CD4-positive, alpha-beta memory T cell (primary cell): ENCODE results near the gene HS3ST5. TPM values are rescaled to one million over a fixed set of nuclear protein-coding genes. Genes with fewer than 3 reads are reported as not detected.

ENCODE experiments used
- CTCF ChIA-PET: fragments of 350-600 bp; sonication (Branson Sonifier 250); formaldehyde crosslinking; loops from one replicate; lab custom pipeline; 2021; ENCODE audit warnings: inconsistent platforms; ENCODE audit not compliant: partially characterized antibody; lab: Charles Lee
- POLR2A ChIA-PET: fragments of 350-600 bp; sonication (Branson Sonifier 250); formaldehyde crosslinking; loops from one replicate; lab custom pipeline; 2021; ENCODE audit not compliant: partially characterized antibody; lab: Charles Lee
- DNase-seq, 5 donors: peaks; one replicate each; pipeline versions ENCODE4 v3.0.0 to v3.0.0-alpha.2; 2020 to 2022; ENCODE audit warnings: mixed read lengths in 1 of 5
- H3K27ac ChIP-seq: one replicate; pipeline ENCODE4 v1.7.0; 2013; ENCODE audit warnings: low read depth, low read length
- H3K27me3 ChIP-seq: 2 replicates; pipeline ENCODE4 v1.7.0; 2013; ENCODE audit warnings: mild to moderate bottlenecking, low read length, moderate library complexity; ENCODE audit not compliant: insufficient read depth
- H3K36me3 ChIP-seq: 2 replicates; pipeline ENCODE4 v1.7.0; 2013; ENCODE audit warnings: mild to moderate bottlenecking, low read length, moderate library complexity; ENCODE audit not compliant: insufficient read depth
- H3K4me1 ChIP-seq: 2 replicates; pipeline ENCODE4 v1.7.0; 2013; ENCODE audit warnings: mild to moderate bottlenecking, low read length, moderate library complexity; ENCODE audit not compliant: insufficient read depth
- H3K4me3 ChIP-seq, 2 donors: one replicate each; pipeline ENCODE4 v1.7.0; 2013; ENCODE audit warnings: low read length in 2 of 2, mild to moderate bottlenecking in 1 of 2
- H3K9me3 ChIP-seq, 2 donors: one replicate each; pipeline ENCODE4 v1.7.0; 2013; ENCODE audit warnings: low read length in 2 of 2, control low read depth in 1 of 2; ENCODE audit not compliant: control insufficient read depth in 1 of 2
- H3K27ac Mint-ChIP-seq, 7 donors: one replicate each; pipeline ENCODE4 v1.8.0; 2020 to 2021; ENCODE audit warnings: mixed read lengths in 7 of 7, mild to moderate bottlenecking in 6 of 7, inconsistent platforms in 3 of 7, moderate library complexity in 3 of 7
- H3K27me3 Mint-ChIP-seq, 2 donors: one replicate each; pipeline ENCODE4 v1.8.0; 2020 to 2021; ENCODE audit warnings: mixed read lengths in 2 of 2
- H3K36me3 Mint-ChIP-seq, 2 donors: one replicate each; pipeline ENCODE4 v1.8.0; 2020 to 2021; ENCODE audit warnings: mixed read lengths in 2 of 2, inconsistent platforms in 1 of 2, mild to moderate bottlenecking in 1 of 2
- H3K4me1 Mint-ChIP-seq, 4 donors: one replicate each; pipeline ENCODE4 v1.8.0; 2020 to 2021; ENCODE audit warnings: mixed read lengths in 4 of 4, mild to moderate bottlenecking in 1 of 4
- H3K4me3 Mint-ChIP-seq, 8 donors: one replicate each; pipeline ENCODE4 v1.8.0; 2020 to 2021; ENCODE audit warnings: mixed read lengths in 8 of 8, mild to moderate bottlenecking in 7 of 8, moderate library complexity in 6 of 8, inconsistent platforms in 3 of 8
- H3K9me3 Mint-ChIP-seq, 8 donors: one replicate each; pipeline ENCODE4 v1.8.0; 2020 to 2021; ENCODE audit warnings: mixed read lengths in 8 of 8, mild to moderate bottlenecking in 5 of 8, inconsistent platforms in 3 of 8, moderate library complexity in 1 of 8
- intact Hi-C: fragments of 100-400 bp; cut with micrococcal nuclease; formaldehyde crosslinking; loops from one replicate; pipeline ENCODE4 v1.15.1; 2023
- polyA plus RNA-seq, 2 donors: library from polyadenylated mRNA; unstranded; fragments of 300-500 nt; fragmentation: Illumina TruSeq; gene quantifications; one replicate each; pipeline ENCODE4 v1.2.3, GENCODE V29; 2021
- total RNA-seq, 2 experiments: library from RNA; stranded (reverse); gene quantifications; one replicate each; pipeline ENCODE4 v1.2.3, GENCODE V29; 2021

The HS3ST5 gene
- total and polyA plus RNA-seq, 4 experiments from 2014 or later, result not detected

- no peaks in the 10 kb centered on the region for H3K36me3 ChIP-seq
- POLR2A ChIA-PET, result no interaction called here
- H3K27ac ChIP-seq, result no peak overlapping the region
- DNase-seq, result no peak
- CTCF ChIA-PET, result no interaction called here
- no peak overlapping the region for H3K4me3 Mint-ChIP-seq
- H3K9me3 Mint-ChIP-seq, result peaks cover 0 to 3% (median 1%) of the 10 kb centered on the region in 8 donors
- no peaks in the 10 kb centered on the region for H3K4me1 Mint-ChIP-seq
- no peak overlapping the region for H3K27ac Mint-ChIP-seq
- H3K4me1 ChIP-seq, result no peaks in the 10 kb centered on the region
- no peaks in the 10 kb centered on the region for H3K36me3 Mint-ChIP-seq
- no peaks in the 10 kb centered on the region for H3K9me3 ChIP-seq
- no peak overlapping the region for H3K4me3 ChIP-seq
- peaks cover 2 to 12% of the 10 kb centered on the region in 2 donors for H3K27me3 Mint-ChIP-seq
- no peaks in the 10 kb centered on the region for H3K27me3 ChIP-seq
- intact Hi-C loops, result no loop called here
Measured at GRCh38 chr6:114140416-114140815, 202.4 kb downstream of the HS3ST5 start.

GRCh38 chr6:114138577-114139248 lies 204.1 kb downstream of the HS3ST5 start:
- CTCF ChIA-PET, result no interaction called here

GRCh38 chr6:114135363-114135971 lies 207.4 kb downstream of the HS3ST5 start:
- H3K27me3 Mint-ChIP-seq, result peaks cover 9% of the 10 kb centered on the region in 2 donors

More at GRCh38 chr6:114138577-114139248, 204.1 kb downstream of the HS3ST5 start:
- intact Hi-C loops, result no loop called here
- H3K4me1 ChIP-seq, result no peaks in the 10 kb centered on the region
- no peak overlapping the region for H3K27ac ChIP-seq
- Mint-ChIP-seq H3K36me3 (no peaks in the 10 kb centered on the region), H3K27me3 (peaks cover 4 to 10% of the 10 kb centered on the region in 2 donors), H3K4me3 (no peak overlapping the region), H3K9me3 (peaks cover 0 to 3% (median 0%) of the 10 kb centered on the region in 8 donors), H3K27ac (no peak overlapping the region), H3K4me1 (no peaks in the 10 kb centered on the region)
- no peaks in the 10 kb centered on the region for H3K27me3 ChIP-seq
- DNase-seq, result no peak
- POLR2A ChIA-PET, result no interaction called here
- no peaks in the 10 kb centered on the region for H3K9me3 ChIP-seq
- H3K4me3 ChIP-seq, result no peak overlapping the region
- no peaks in the 10 kb centered on the region for H3K36me3 ChIP-seq

GRCh38 chr6:114133816-114134215 lies 209.0 kb downstream of the HS3ST5 start:
- H3K36me3 Mint-ChIP-seq, result no peaks in the 10 kb centered on the region
- ChIA-PET CTCF (no interaction called here), POLR2A (no interaction called here)
- H3K27ac ChIP-seq, result no peak overlapping the region
- H3K4me1 ChIP-seq, result no peaks in the 10 kb centered on the region
- DNase-seq, result no peak
- H3K9me3 ChIP-seq, result no peaks in the 10 kb centered on the region
- no peaks in the 10 kb centered on the region for H3K9me3 Mint-ChIP-seq
- no peak overlapping the region for H3K4me3 ChIP-seq
- H3K27ac Mint-ChIP-seq, result peak overlapping the region in 1 of 7 donors; percentile 32
- peaks cover 8 to 9% of the 10 kb centered on the region in 2 donors for H3K27me3 Mint-ChIP-seq
- no peaks in the 10 kb centered on the region for H3K36me3 ChIP-seq
- no peaks in the 10 kb centered on the region for H3K27me3 ChIP-seq
- intact Hi-C loops, result no loop called here
- no peak overlapping the region for H3K4me3 Mint-ChIP-seq
- H3K4me1 Mint-ChIP-seq, result no peaks in the 10 kb centered on the region

More at GRCh38 chr6:114135363-114135971, 207.4 kb downstream of the HS3ST5 start:
- H3K9me3 Mint-ChIP-seq, result peaks cover 0 to 3% (median 0%) of the 10 kb centered on the region in 8 donors
- no peaks in the 10 kb centered on the region for H3K36me3 Mint-ChIP-seq
- Histone ChIP-seq H3K27ac (no peak overlapping the region), H3K4me1 (no peaks in the 10 kb centered on the region), H3K36me3 (no peaks in the 10 kb centered on the region), H3K27me3 (no peaks in the 10 kb centered on the region), H3K9me3 (no peaks in the 10 kb centered on the region), H3K4me3 (no peak overlapping the region)
- no peak overlapping the region for H3K27ac Mint-ChIP-seq
- ChIA-PET POLR2A (no interaction called here), CTCF (no interaction called here)
- no peak for DNase-seq
- no peaks in the 10 kb centered on the region for H3K4me1 Mint-ChIP-seq
- intact Hi-C loops, result no loop called here
- H3K4me3 Mint-ChIP-seq, result no peak overlapping the region

GRCh38 chr6:114131945-114132344 lies 210.9 kb downstream of the HS3ST5 start:
- no peaks in the 10 kb centered on the region for H3K27me3 ChIP-seq
- DNase-seq, result no peak
- Mint-ChIP-seq H3K4me1 (no peaks in the 10 kb centered on the region), H3K9me3 (no peaks in the 10 kb centered on the region), H3K4me3 (no peak overlapping the region), H3K27ac (no peak overlapping the region), H3K27me3 (peaks cover 8 to 9% of the 10 kb centered on the region in 2 donors), H3K36me3 (no peaks in the 10 kb centered on the region)
- no peak overlapping the region for H3K4me3 ChIP-seq
- intact Hi-C loops, result no loop called here
- H3K36me3 ChIP-seq, result no peaks in the 10 kb centered on the region
- POLR2A ChIA-PET, result no interaction called here
- CTCF ChIA-PET, result no interaction called here
- H3K9me3 ChIP-seq, result no peaks in the 10 kb centered on the region
- H3K4me1 ChIP-seq, result no peaks in the 10 kb centered on the region
- H3K27ac ChIP-seq, result no peak overlapping the region

GRCh38 chr6:114125576-114125975 lies 217.2 kb downstream of the HS3ST5 start:
- DNase-seq, result no peak

GRCh38 chr6:114121913-114122662 lies 220.7 kb downstream of the HS3ST5 start:
- Histone ChIP-seq H3K9me3 (no peaks in the 10 kb centered on the region), H3K4me3 (no peak overlapping the region), H3K36me3 (no peaks in the 10 kb centered on the region), H3K27ac (no peak overlapping the region), H3K4me1 (no peaks in the 10 kb centered on the region), H3K27me3 (no peaks in the 10 kb centered on the region)
- Mint-ChIP-seq H3K4me1 (no peaks in the 10 kb centered on the region), H3K9me3 (peaks cover 0 to 1% (median 0%) of the 10 kb centered on the region in 8 donors), H3K36me3 (no peaks in the 10 kb centered on the region), H3K4me3 (no peak overlapping the region), H3K27ac (no peak overlapping the region), H3K27me3 (peaks cover 9 to 10% of the 10 kb centered on the region in 2 donors)
- intact Hi-C loops, result no loop called here
- DNase-seq, result no peak
- CTCF ChIA-PET, result no interaction called here
- POLR2A ChIA-PET, result no interaction called here

More at GRCh38 chr6:114125576-114125975, 217.2 kb downstream of the HS3ST5 start:
- Histone ChIP-seq H3K36me3 (no peaks in the 10 kb centered on the region), H3K27me3 (no peaks in the 10 kb centered on the region), H3K9me3 (no peaks in the 10 kb centered on the region), H3K4me1 (no peaks in the 10 kb centered on the region), H3K4me3 (no peak overlapping the region), H3K27ac (no peak overlapping the region)
- Mint-ChIP-seq H3K4me3 (no peak overlapping the region), H3K9me3 (peaks cover 0 to 1% (median 0%) of the 10 kb centered on the region in 8 donors), H3K36me3 (no peaks in the 10 kb centered on the region), H3K27me3 (peaks cover 10 to 11% of the 10 kb centered on the region in 2 donors), H3K4me1 (no peaks in the 10 kb centered on the region), H3K27ac (no peak overlapping the region)
- intact Hi-C loops, result no loop called here
- ChIA-PET CTCF (no interaction called here), POLR2A (no interaction called here)
